Suprapubic skin (tissue), 4 donors: Measurements from ENCODE around the gene EARS2. TPM values are rescaled to one million over a fixed set of nuclear protein-coding genes. Genes with fewer than 3 reads are reported as not detected.

Experiments
- DNase-seq, 2 donors: peaks; one replicate each; pipeline ENCODE4 v3.0.0-alpha.2; 2019; ENCODE audit warnings: low spot score in 2 of 2
- H3K27ac ChIP-seq: fragments of 200-600 bp; sonication (generic); one replicate; pipeline ENCODE4 v1.5.1; 2019
- H3K27me3 ChIP-seq: fragments of 200-600 bp; sonication (generic); one replicate; pipeline ENCODE4 v1.5.1; 2019
- H3K36me3 ChIP-seq: fragments of 200-600 bp; sonication (generic); one replicate; pipeline ENCODE4 v1.5.1; 2019
- H3K4me1 ChIP-seq: fragments of 200-600 bp; sonication (generic); one replicate; pipeline ENCODE4 v1.5.1; 2019
- H3K4me3 ChIP-seq: fragments of 200-600 bp; sonication (generic); one replicate; pipeline ENCODE4 v1.5.1; 2019; ENCODE audit warnings: mild to moderate bottlenecking
- H3K9me3 ChIP-seq: fragments of 200-600 bp; sonication (generic); one replicate; pipeline ENCODE4 v1.5.1; 2019
- CTCF ChIP-seq, 2 donors: fragments of 200-600 bp in 1 of 2; fragments of 450-650 bp in 1 of 2; sonication (generic) in 1 of 2; IDR thresholded peaks; one replicate each; pipeline ENCODE4 v1.5.1; 2016 to 2019; ENCODE audit warnings: antibody characterized with exemption in 2 of 2, mild to moderate bottlenecking in 1 of 2, moderate library complexity in 1 of 2
- EP300 ChIP-seq: sonication (generic); formaldehyde crosslinking; IDR thresholded peaks from one replicate; pipeline ENCODE4 v1.6.1; 2017; ENCODE audit warnings: antibody characterized with exemption
- POLR2A ChIP-seq, 2 donors: fragments of 450-650 bp; IDR thresholded peaks; one replicate each; pipeline ENCODE4 v1.6.1; 2017; ENCODE audit warnings: antibody characterized with exemption in 2 of 2, mild to moderate bottlenecking in 2 of 2, moderate library complexity in 2 of 2
- POLR2AphosphoS5 ChIP-seq, 3 donors: sonication (generic); formaldehyde crosslinking; IDR thresholded peaks; one replicate each; pipeline ENCODE4 v1.6.1; 2017; ENCODE audit warnings: antibody characterized with exemption in 3 of 3
- WGBS: methylation state at CpG from one replicate; pipeline ENCODE4 v1.1.5; 2018; 5-methylcytosine and 5-hydroxymethylcytosine counted together
- total RNA-seq, 4 donors: library from RNA; depleted of rRNA; stranded (reverse); fragments of >200 nt; gene quantifications; one replicate each; pipeline ENCODE4 v1.1.0, GENCODE V29; 2016

EARS2 gene
- total RNA-seq, 4 donors from 2014 or later, result 24.1 to 37.2 (median 36.6) TPM

GRCh38 chr16:23479138-23479537 lies 78.0 kb downstream of the EARS2 start:
- TF ChIP-seq EP300, result no peak
- no peak for TF ChIP-seq POLR2AphosphoS5 (IDR thresholded peaks at IDR 0.05)
- no peak for TF ChIP-seq CTCF (IDR thresholded peaks at IDR 0.05)
- no peak for TF ChIP-seq POLR2A (IDR thresholded peaks at IDR 0.05)
- H3K27ac ChIP-seq, result no peak overlapping the region
- peaks cover 97% of the 10 kb centered on the region for H3K36me3 ChIP-seq
- H3K4me3 ChIP-seq, result no peak overlapping the region
- H3K27me3 ChIP-seq, result no peaks in the 10 kb centered on the region
- H3K4me1 ChIP-seq, result no peaks in the 10 kb centered on the region
- H3K9me3 ChIP-seq, result no peaks in the 10 kb centered on the region
- no peak for DNase-seq
- 93% methylated on average over 3 of the region's 3 CpGs for WGBS

- Histone ChIP-seq H3K36me3 (peaks cover 97% of the 10 kb centered on the region), H3K4me1 (no peaks in the 10 kb centered on the region), H3K27ac (no peak overlapping the region), H3K9me3 (no peaks in the 10 kb centered on the region), H3K27me3 (no peaks in the 10 kb centered on the region), H3K4me3 (no peak overlapping the region)
- no peak for DNase-seq
- WGBS, result no CpG with 5 or more reads among the region's 3 CpGs
- TF ChIP-seq POLR2A (IDR thresholded peaks at IDR 0.05) (no peak), CTCF (IDR thresholded peaks at IDR 0.05) (no peak), EP300 (no peak), POLR2AphosphoS5 (IDR thresholded peaks at IDR 0.05) (no peak)
Measured at GRCh38 chr16:23478566-23478965, 78.6 kb downstream of the EARS2 start.

- Histone ChIP-seq H3K27me3 (no peaks in the 10 kb centered on the region), H3K4me1 (no peaks in the 10 kb centered on the region), H3K4me3 (no peak overlapping the region), H3K36me3 (peaks cover 96% of the 10 kb centered on the region), H3K27ac (no peak overlapping the region), H3K9me3 (no peaks in the 10 kb centered on the region)
- no peak for TF ChIP-seq CTCF (IDR thresholded peaks at IDR 0.05)
- TF ChIP-seq EP300, result no peak
- no peak for TF ChIP-seq POLR2A (IDR thresholded peaks at IDR 0.05)
- TF ChIP-seq POLR2AphosphoS5 (IDR thresholded peaks at IDR 0.05), result no peak
- WGBS, result 92% methylated on average over 1 of the region's 1 CpG
- DNase-seq, result no peak
Measured at GRCh38 chr16:23476289-23476688, 80.9 kb downstream of the EARS2 start.

Other genes with a start within 250 kb of the EARS2 start
- 10 to 100 TPM; 16.3 to 73.7 (median 24.6) TPM for gene COG7, start 104.2 kb downstream of the EARS2 start, total RNA-seq
- 100 to 1,000 TPM in 1 of 4 donors, 10 to 100 TPM in 3; 44.1 to 117 (median 53.4) TPM for gene GGA2, start 46.9 kb downstream of the EARS2 start, total RNA-seq
- gene UBFD1, start 377 bp upstream of the EARS2 start, total RNA-seq, result 10 to 100 TPM; 26.5 to 48.1 (median 39.4) TPM
- 10 to 100 TPM; 29.0 to 88.9 (median 73.4) TPM for gene NDUFAB1, start 39.0 kb upstream of the EARS2 start, total RNA-seq
- gene PALB2, start 84.0 kb upstream of the EARS2 start, total RNA-seq, result 10 to 100 TPM; 11.8 to 16.8 (median 15.8) TPM
- 10 to 100 TPM; 45.8 to 52.0 (median 48.8) TPM for gene DCTN5, start 84.1 kb upstream of the EARS2 start, total RNA-seq
- gene PLK1, start 121.5 kb upstream of the EARS2 start, total RNA-seq, result 1 to 10 TPM; 4.6 to 8.3 (median 6.5) TPM
- 1 to 10 TPM in 1 of 4 donors, under 1 TPM in 3; 0.32 to 2.8 (median 0.79) TPM for gene ERN2, start 155.9 kb upstream of the EARS2 start, total RNA-seq
- 100 to 1,000 TPM in 2 of 4 donors, 10 to 100 TPM in 2; 60.3 to 102 (median 99.6) TPM for gene CHP2, start 197.7 kb upstream of the EARS2 start, total RNA-seq